H1 (cell line): ENCODE results near the gene PMF1. TPM values are rescaled to one million over a fixed set of nuclear protein-coding genes. Genes with fewer than 3 reads are reported as not detected.
A peak's percentile ranks its signal among the peaks of the same experiment; 100 is the strongest.

ENCODE experiments used
- CTCF ChIA-PET: fragments of 300-600 bp; sonication (Branson Sonifier 250); formaldehyde crosslinking; loops from one replicate; lab custom pipeline; 2021; ENCODE audit not compliant: partially characterized antibody; lab: Charles Lee
- POLR2A ChIA-PET: fragments of 300-600 bp; sonication (Branson Sonifier 250); formaldehyde crosslinking; loops from one replicate; lab custom pipeline; 2021; ENCODE audit warnings: inconsistent platforms; ENCODE audit not compliant: partially characterized antibody; lab: Charles Lee
- DNase-seq, 2 experiments: peaks; one replicate each; pipeline versions ENCODE4 v3.0.0 to v3.0.0-alpha.2; 2010 to 2022; ENCODE audit warnings: low spot score in 2 of 2, low read depth in 1 of 2, mixed read lengths in 1 of 2
- FAIRE-seq: peaks from 2 replicates; lab custom pipeline; 2011; peaks lifted over from hg19 to GRCh38; lab: Jason Lieb, UNC
- H2AFZ ChIP-seq: 2 replicates; pipeline ENCODE4 v1.8.1; 2012; ENCODE audit warnings: low read length, inconsistent platforms
- H2AK5ac ChIP-seq: 2 replicates; pipeline ENCODE4 v1.6.1; 2013; ENCODE audit warnings: low read depth, low read length
- H2BK120ac ChIP-seq: replicated peaks from 2 replicates; pipeline ENCODE3; 2013; ENCODE audit warnings: low read depth, low read length, inconsistent platforms
- H2BK12ac ChIP-seq: 2 replicates; pipeline ENCODE4 v1.6.1; 2013; ENCODE audit warnings: low read depth, low read length
- H2BK15ac ChIP-seq: 2 replicates; pipeline ENCODE4 v1.6.1; 2013; ENCODE audit warnings: low read length
- H2BK20ac ChIP-seq: 2 replicates; pipeline ENCODE4 v1.6.1; 2013; ENCODE audit warnings: low read length
- H2BK5ac ChIP-seq: 2 replicates; pipeline ENCODE4 v1.6.1; 2013; ENCODE audit warnings: low read depth, low read length
- H3K14ac ChIP-seq: 2 replicates; pipeline ENCODE4 v1.6.1; 2013; ENCODE audit warnings: inconsistent platforms; ENCODE audit not compliant: insufficient read length
- H3K18ac ChIP-seq: 2 replicates; pipeline ENCODE4 v1.6.1; 2013; ENCODE audit warnings: low read length; ENCODE audit errors: extremely low read depth
- H3K23ac ChIP-seq: 2 replicates; pipeline ENCODE4 v1.6.1; 2013; ENCODE audit warnings: inconsistent platforms; ENCODE audit not compliant: insufficient read length
- H3K23me2 ChIP-seq: 2 replicates; pipeline ENCODE4 v1.6.1; 2013; ENCODE audit warnings: low read depth, low read length
- H3K27ac ChIP-seq: 2 replicates; pipeline ENCODE4 v1.6.1; 2011; ENCODE audit warnings: low read depth, low read length, inconsistent platforms
- H3K27me3 ChIP-seq, 4 experiments: replicated peaks in 1 of 4; 1 replicate in 1 of 4; 2 replicates in 3 of 4; pipeline versions ENCODE4 v1.6.1 to v1.8.1; 2011 to 2013; ENCODE audit warnings: low read length in 3 of 4, mild to moderate bottlenecking in 3 of 4, inconsistent platforms in 2 of 4, mixed read lengths in 2 of 4, moderate library complexity in 1 of 4; ENCODE audit not compliant: control insufficient read depth in 3 of 4, insufficient read depth in 3 of 4; ENCODE audit errors: extremely low read depth in 1 of 4
- H3K36me3 ChIP-seq, 4 experiments: 2 replicates each; pipeline versions ENCODE4 v1.6.1 to v1.8.1; 2011 to 2013; ENCODE audit warnings: mild to moderate bottlenecking in 4 of 4, low read length in 3 of 4, moderate library complexity in 2 of 4, control low read depth in 1 of 4, inconsistent platforms in 1 of 4; ENCODE audit not compliant: insufficient read depth in 4 of 4, control insufficient read depth in 2 of 4
- H3K4ac ChIP-seq: replicated peaks from 2 replicates; pipeline ENCODE3; 2013; ENCODE audit warnings: low read length, low read depth, mixed read lengths, inconsistent platforms; ENCODE audit not compliant: insufficient read length
- H3K4me1 ChIP-seq, 4 experiments: replicated peaks in 1 of 4; 1 replicate in 1 of 4; 2 replicates in 3 of 4; pipeline versions ENCODE4 v1.6.1 to v1.8.1; 2011 to 2013; ENCODE audit warnings: low read length in 3 of 4, inconsistent platforms in 2 of 4, mixed read lengths in 1 of 4; ENCODE audit not compliant: insufficient read depth in 4 of 4, control insufficient read depth in 3 of 4
- H3K4me2 ChIP-seq, 2 experiments: 2 replicates each; pipeline versions ENCODE4 v1.6.1 to v1.8.1; 2011 to 2013; ENCODE audit warnings: low read depth in 2 of 2, low read length in 2 of 2, control low read depth in 1 of 2, inconsistent platforms in 1 of 2, mild to moderate bottlenecking in 1 of 2; ENCODE audit not compliant: insufficient read depth in 1 of 2
- H3K4me3 ChIP-seq, 4 experiments: fragments of 200-600, 300-600 bp in 1 of 4; sonication (generic), shearing (Covaris generic), sonication (Bioruptor Twin) in 1 of 4; 2 replicates each; pipeline versions ENCODE4 v1.5.1 to v1.8.1; 2011 to 2016; ENCODE audit warnings: low read length in 4 of 4, low read depth in 3 of 4, control low read depth in 2 of 4, inconsistent platforms in 2 of 4, mild to moderate bottlenecking in 2 of 4, mixed read lengths in 1 of 4, moderate library complexity in 1 of 4; ENCODE audit not compliant: insufficient read depth in 2 of 4; ENCODE audit errors: extremely low read depth in 1 of 4
- H3K56ac ChIP-seq: replicated peaks from 2 replicates; pipeline ENCODE3; 2013; ENCODE audit warnings: low read depth, mild to moderate bottlenecking, mixed read lengths, low read length, inconsistent platforms; ENCODE audit not compliant: insufficient read length
- H3K79me1 ChIP-seq: 2 replicates; pipeline ENCODE4 v1.6.1; 2013; ENCODE audit warnings: low read depth, low read length, control low read depth
- H3K79me2 ChIP-seq, 2 experiments: 2 replicates each; pipeline versions ENCODE4 v1.6.1 to v1.8.1; 2012 to 2013; ENCODE audit warnings: low read length in 2 of 2, mild to moderate bottlenecking in 2 of 2, inconsistent platforms in 1 of 2; ENCODE audit not compliant: insufficient read depth in 2 of 2, control insufficient read depth in 1 of 2
- H3K9ac ChIP-seq, 4 experiments: replicated peaks in 1 of 4; 1 replicate in 1 of 4; 2 replicates in 3 of 4; pipeline versions ENCODE4 v1.6.1 to v1.8.1; 2011 to 2013; ENCODE audit warnings: low read depth in 3 of 4, low read length in 3 of 4, control low read depth in 2 of 4, mild to moderate bottlenecking in 2 of 4, moderate library complexity in 2 of 4, inconsistent platforms in 1 of 4; ENCODE audit errors: extremely low read depth in 1 of 4
- H3K9me3 ChIP-seq, 2 experiments: 2 replicates each; pipeline versions ENCODE4 v1.6.1 to v1.8.1; 2012 to 2013; ENCODE audit warnings: mild to moderate bottlenecking in 2 of 2, moderate library complexity in 2 of 2, control low read depth in 1 of 2, inconsistent platforms in 1 of 2, low read depth in 1 of 2, low read length in 1 of 2, mixed read lengths in 1 of 2; ENCODE audit not compliant: insufficient read depth in 2 of 2
- H4K20me1 ChIP-seq, 2 experiments: replicated peaks in 1 of 2; 2 replicates each; pipeline versions ENCODE3 to v1.8.1; 2011 to 2013; ENCODE audit warnings: inconsistent platforms in 2 of 2, low read length in 2 of 2, mild to moderate bottlenecking in 1 of 2; ENCODE audit not compliant: insufficient read depth in 2 of 2, control insufficient read depth in 1 of 2
- H4K5ac ChIP-seq: 2 replicates; pipeline ENCODE4 v1.6.1; 2013; ENCODE audit warnings: low read length, low read depth, mixed read lengths, inconsistent platforms; ENCODE audit not compliant: insufficient read length
- H4K8ac ChIP-seq: 2 replicates; pipeline ENCODE4 v1.8.0; 2013; ENCODE audit warnings: mild to moderate bottlenecking, moderate library complexity, low read length, inconsistent platforms; ENCODE audit not compliant: insufficient read depth; ENCODE audit errors: extremely low read depth
- H4K91ac ChIP-seq: replicated peaks from 2 replicates; pipeline ENCODE3; 2013; ENCODE audit warnings: low read length, mixed read lengths, inconsistent platforms; ENCODE audit not compliant: insufficient read length
- BACH1 ChIP-seq: IDR thresholded peaks from 2 replicates; pipeline ENCODE4 v1.6.1; 2012; ENCODE audit warnings: low read length, improper control_type of control experiment
- CHD1 ChIP-seq: IDR thresholded peaks from 2 replicates; pipeline ENCODE4 v1.6.1; 2012; ENCODE audit warnings: low read depth, low read length, improper control_type of control experiment
- CREB1 ChIP-seq: IDR thresholded peaks from 2 replicates; pipeline ENCODE4 v1.6.1; 2012; ENCODE audit warnings: inconsistent platforms
- FOSL1 ChIP-seq: IDR thresholded peaks from 2 replicates; pipeline ENCODE4 v1.6.1; 2011; ENCODE audit warnings: mild to moderate bottlenecking, low read depth, low read length, moderate library complexity; ENCODE audit not compliant: insufficient read depth
- GABPA ChIP-seq: IDR thresholded peaks from 2 replicates; pipeline ENCODE4 v1.6.1; 2011; ENCODE audit warnings: mild to moderate bottlenecking, low read length, moderate library complexity, borderline replicate concordance; ENCODE audit not compliant: insufficient read depth
- KDM4A ChIP-seq: IDR thresholded peaks from one replicate; pipeline ENCODE4 v1.7.1; 2012; ENCODE audit warnings: low read depth, mild to moderate bottlenecking, moderate library complexity, low read length, inconsistent platforms; ENCODE audit not compliant: severe bottlenecking
- POLR2A ChIP-seq, 2 experiments: IDR thresholded peaks; 1 replicate in 1 of 2; 2 replicates in 1 of 2; pipeline ENCODE4 v1.6.1; 2011; ENCODE audit warnings: low read depth in 2 of 2, low read length in 2 of 2, mild to moderate bottlenecking in 2 of 2; ENCODE audit errors: control extremely low read depth in 1 of 2
- POU5F1 ChIP-seq: IDR thresholded peaks from 2 replicates; pipeline ENCODE4 v1.6.1; 2011; ENCODE audit warnings: low read depth, mild to moderate bottlenecking, low read length, moderate library complexity
- RBBP5 ChIP-seq: IDR thresholded peaks from 2 replicates; pipeline ENCODE4 v1.7.1; 2012; ENCODE audit warnings: low read depth, mild to moderate bottlenecking, inconsistent platforms, low read length, moderate library complexity, borderline replicate concordance
- SIN3A ChIP-seq, 2 experiments: IDR thresholded peaks in 1 of 2; conservative IDR thresholded peaks in 1 of 2; 2 replicates each; pipeline ENCODE4 v1.6.1; 2011 to 2012; ENCODE audit warnings: low read length in 2 of 2, improper control_type of control experiment in 1 of 2, low read depth in 1 of 2, mild to moderate bottlenecking in 1 of 2
- SP2 ChIP-seq: IDR thresholded peaks from 2 replicates; pipeline ENCODE4 v1.6.1; 2012; ENCODE audit warnings: mild to moderate bottlenecking, low read length, inconsistent platforms
- TAF1 ChIP-seq: IDR thresholded peaks from 2 replicates; pipeline ENCODE4 v1.6.1; 2011; ENCODE audit warnings: mild to moderate bottlenecking, low read depth, low read length
- USF2 ChIP-seq: IDR thresholded peaks from 2 replicates; pipeline ENCODE4 v1.6.1; 2011; ENCODE audit warnings: low read length, improper control_type of control experiment
- WGBS, 2 experiments: shearing (Covaris generic) in 1 of 2; methylation state at CpG; one replicate each; pipeline versions ENCODE4 v1.1.6 to v1.1.7; 2013 to 2015; ENCODE audit warnings: low lambda C conversion rate in 2 of 2, mixed read lengths in 2 of 2, inconsistent platforms in 1 of 2, low coverage in 1 of 2, missing lambda C conversion rate in 1 of 2; ENCODE audit not compliant: insufficient replicate concordance in 2 of 2, insufficient coverage in 1 of 2, insufficient read length in 1 of 2; ENCODE audit errors: extremely low coverage in 1 of 2, missing lambda C conversion rate in 1 of 2; 5-methylcytosine and 5-hydroxymethylcytosine counted together
- polyA plus RNA-seq, 7 experiments: library from polyadenylated mRNA; depleted of rRNA in 3 of 7; stranded (reverse) in 5 of 7; unstranded in 2 of 7; fragments of >200 nt in 5 of 7; fragments of 200-250 nt in 2 of 7; gene quantifications; 1 replicate in 5 of 7; 2 replicates in 1 of 7; 4 replicates in 1 of 7; pipeline versions ENCODE4 v1.2.1 to v1.2.3, GENCODE V29; 2011 to 2013; ENCODE audit warnings: missing spikeins in 2 of 7, mixed read lengths in 2 of 7
- total RNA-seq: library from RNA; stranded (reverse); fragmentation: NEBNext Ultra II Directional; extraction: Animal tissue kit (Norgen Biotek cat#: 25700); gene quantifications from 2 replicates; pipeline ENCODE4 v1.2.1, GENCODE V29; 2021

The PMF1 gene
- total and polyA plus RNA-seq, 2 of the 8 experiments (the other 6 are each of a cell fraction or from before 2014, with no cell fraction given), result 113 to 296 TPM

GRCh38 chr1:156248323-156248683 lies 35.5 kb downstream of the PMF1 start:
- no peak overlapping the region for H2BK12ac ChIP-seq
- WGBS, 2 experiments, result 89% methylated on average over 2 of the region's 4 CpGs; no CpG with 5 or more reads in 1 of the 2 experiments
- H3K27me3 ChIP-seq, result no peaks in the 10 kb centered on the region
- H3K14ac ChIP-seq, result no peak overlapping the region
- 0 out of 4 replicates have a peak overlapping the region, but pooled peaks of 1 of the 2 experiments have one; percentile 17 for H3K4me2 ChIP-seq
- no peaks in the 10 kb centered on the region for H3K79me1 ChIP-seq
- POLR2A ChIA-PET, result interaction anchor here (0.6 to 11.8 kb wide), 16 partner anchors 12 to 198 kb away, joined by 3 to 102 read pairs (median 4); partner anchors contain the start of genes PMF1, SMG5 and TMEM79
- H3K9ac ChIP-seq, result no peak overlapping the region
- no peak overlapping the region for H4K91ac ChIP-seq
- H3K4me3 ChIP-seq, result no peak overlapping the region
- no peaks in the 10 kb centered on the region for H3K9me3 ChIP-seq
- no peak overlapping the region for H3K23ac ChIP-seq
- no peak overlapping the region for H2BK15ac ChIP-seq
- no peak overlapping the region for H4K5ac ChIP-seq
- FAIRE-seq (no peak), DNase-seq (no peak)
- H3K18ac ChIP-seq, result peak overlapping the region; percentile 38; the same call in 1 of the 2 replicates
- H2BK20ac ChIP-seq, result no peak overlapping the region
- H2AFZ ChIP-seq, result no peak overlapping the region
- H3K23me2 ChIP-seq, result no peaks in the 10 kb centered on the region
- H4K8ac ChIP-seq, result peak overlapping the region; percentile 58
- no peak overlapping the region; the same call in 1 of the 2 replicates for H3K27ac ChIP-seq
- peaks cover 21 to 44% (median 33%) of the 10 kb centered on the region in 4 experiments for H3K36me3 ChIP-seq
- H3K4me1 ChIP-seq, result peaks cover 0 to 16% (median 9%) of the 10 kb centered on the region in 4 experiments
- no peak overlapping the region for H3K56ac ChIP-seq
- peaks cover 0 to 4% of the 10 kb centered on the region in 2 experiments for H4K20me1 ChIP-seq
- CTCF ChIA-PET, result interaction anchor here (0.7 to 47.2 kb wide), 8 partner anchors 10 to 152 kb away, joined by 3 to 1265 read pairs (median 4); partner anchors contain the start of gene SEMA4A
- H2BK120ac ChIP-seq, result no peak overlapping the region
- H3K79me2 ChIP-seq, result no peaks in the 10 kb centered on the region
- no peak overlapping the region; the same call in 1 of the 2 replicates for H2AK5ac ChIP-seq
- no peak overlapping the region for H2BK5ac ChIP-seq
- H3K4ac ChIP-seq, result no peak overlapping the region
- TF ChIP-seq CHD1 (no peak), BACH1 (no peak), GABPA (no peak), RBBP5 (no peak), POLR2A (IDR thresholded peaks at IDR 0.05; ENCODE audit: control extremely low read depth in 1 of 2, low read depth in 2 of 2, low read length in 2 of 2) (no peak), FOSL1 (no peak), USF2 (no peak), CREB1 (no peak), KDM4A (no peak), TAF1 (no peak), SP2 (no peak), SIN3A (conservative IDR thresholded peaks at IDR 0.05 in 1 of 2, IDR thresholded peaks at IDR 0.05 in 1 of 2; ENCODE audit: low read depth in 1 of 2, low read length in 2 of 2) (no peak), POU5F1 (no peak)
